T-helper 1 cell (primary cell): ENCODE measurements around the gene ABCA9.

ENCODE experiments used
- DNase-seq, 5 donors: peaks; one replicate each; pipeline ENCODE4 v3.0.0-alpha.2; 2012 to 2020

Gene ABCA9

GRCh38 chr17:69065113-69065512, 4.4 kb upstream of the ABCA9 start:
- no peak for DNase-seq

- no peak for DNase-seq
These were observed 3.7 kb upstream of the ABCA9 start for GRCh38 chr17:69064476-69064875.

GRCh38 chr17:69064001-69064400, 3.3 kb upstream of the ABCA9 start:
- no peak for DNase-seq

GRCh38 chr17:69062860-69063581, 2.3 kb upstream of the ABCA9 start:
- no peak for DNase-seq

- DNase-seq = no peak
These were observed 1.2 kb upstream of the ABCA9 start for GRCh38 chr17:69061721-69062556.

GRCh38 chr17:69059458-69060175, 1.1 kb downstream of the ABCA9 start:
- DNase-seq = no peak

- DNase-seq = no peak
These were observed 2.6 kb downstream of the ABCA9 start for GRCh38 chr17:69058165-69058564.

- no peak for DNase-seq
These were observed 3.4 kb downstream of the ABCA9 start for GRCh38 chr17:69057280-69057679.

- no peak for DNase-seq
These were observed 4.4 kb downstream of the ABCA9 start for GRCh38 chr17:69056179-69056823.

GRCh38 chr17:69055334-69055733, 5.4 kb downstream of the ABCA9 start:
- no peak for DNase-seq

- DNase-seq = no peak
These were observed 9.5 kb downstream of the ABCA9 start for GRCh38 chr17:69050999-69051775.

GRCh38 chr17:69048634-69049033, 12.1 kb downstream of the ABCA9 start:
- DNase-seq = no peak

GRCh38 chr17:69047368-69048263, 13.1 kb downstream of the ABCA9 start:
- no peak for DNase-seq

GRCh38 chr17:69046121-69046807, 14.5 kb downstream of the ABCA9 start:
- no peak for DNase-seq

- DNase-seq = no peak
These were observed 15.1 kb downstream of the ABCA9 start for GRCh38 chr17:69045646-69046045.

GRCh38 chr17:69044371-69044770, 16.4 kb downstream of the ABCA9 start:
- DNase-seq = no peak

- DNase-seq = no peak
These were observed 17.5 kb downstream of the ABCA9 start for GRCh38 chr17:69043098-69043734.

GRCh38 chr17:69042308-69042707, 18.4 kb downstream of the ABCA9 start:
- no peak for DNase-seq

- DNase-seq = no peak
These were observed 28.9 kb downstream of the ABCA9 start for GRCh38 chr17:69031839-69032238.

- no peak for DNase-seq
These were observed 30.6 kb downstream of the ABCA9 start for GRCh38 chr17:69030169-69030568.
